ENCODE measurements around the gene MT2A. TPM values are rescaled to one million over a fixed set of nuclear protein-coding genes. Genes with fewer than 3 reads are reported as not detected.

The MT2A gene
- total RNA-seq, 1 donor from 2014 or later = 661 TPM

- TF ChIP-seq POLR2A (IDR thresholded peaks at IDR 0.05) = no peak
- TF ChIP-seq CTCF (IDR thresholded peaks at IDR 0.05) = no peak
- TF ChIP-seq POLR2AphosphoS5 (IDR thresholded peaks at IDR 0.05; ENCODE audit: insufficient read depth in 1 of 2, low read depth in 1 of 2) = no peak
- no peak overlapping the region for H3K4me3 ChIP-seq
- H3K27ac ChIP-seq = peak overlapping the region; percentile 83
- no peaks in the 10 kb centered on the region for H3K27me3 ChIP-seq
- no peaks in the 10 kb centered on the region for H3K9me3 ChIP-seq
- peaks cover 43% of the 10 kb centered on the region for H3K4me1 ChIP-seq
- intact Hi-C loops (cut with DNase I) = loop anchor here (2.0 kb wide), 1 partner anchor 77 kb away; the partner anchor contains the start of gene MT1X
- H3K36me3 ChIP-seq = no peaks in the 10 kb centered on the region
- peak in 1 of 2 donors; percentile 94 for DNase-seq (ENCODE audit: extremely low spot score in 2 of 2)
These were observed 2.3 kb upstream of the MT2A start for GRCh38 chr16:56606071-56606475.

- Histone ChIP-seq H3K27me3 (no peaks in the 10 kb centered on the region), H3K36me3 (no peaks in the 10 kb centered on the region), H3K27ac (peak overlapping the region; percentile 83), H3K4me3 (peak overlapping the region; percentile 25 to 67), H3K9me3 (no peaks in the 10 kb centered on the region), H3K4me1 (peaks cover 49% of the 10 kb centered on the region)
- TF ChIP-seq CTCF (IDR thresholded peaks at IDR 0.05) (no peak), POLR2AphosphoS5 (IDR thresholded peaks at IDR 0.05; ENCODE audit: insufficient read depth in 1 of 2, low read depth in 1 of 2) (peak in 1 of 2 donors; percentile 77)
- DNase-seq (ENCODE audit: extremely low spot score in 2 of 2) = peak in 1 of 2 donors; percentile 97
- intact Hi-C loops (cut with DNase I) = loop anchor here (2.0 kb wide), 1 partner anchor 76 kb away; the partner anchor contains the start of gene MT1X
These were observed 1.8 kb upstream of the MT2A start for GRCh38 chr16:56606476-56607108.

GRCh38 chr16:56607109-56607618, 1.2 kb upstream of the MT2A start:
- intact Hi-C loops (cut with DNase I) = loop anchor here (2.0 kb wide), 1 partner anchor 76 kb away; the partner anchor contains the start of gene MT1X
- Histone ChIP-seq H3K4me1 (peaks cover 51% of the 10 kb centered on the region), H3K4me3 (peak overlapping the region; percentile 63 to 67), H3K27ac (peak overlapping the region; percentile 83), H3K27me3 (no peaks in the 10 kb centered on the region), H3K36me3 (no peaks in the 10 kb centered on the region), H3K9me3 (no peaks in the 10 kb centered on the region)
- peak in 1 of 2 donors; percentile 99 for DNase-seq (ENCODE audit: extremely low spot score in 2 of 2)
- TF ChIP-seq CTCF (IDR thresholded peaks at IDR 0.05) (no peak), POLR2A (IDR thresholded peaks at IDR 0.05) (peak in 1 of 2 donors; percentile 4), POLR2AphosphoS5 (IDR thresholded peaks at IDR 0.05; ENCODE audit: insufficient read depth in 1 of 2, low read depth in 1 of 2) (peak; percentile 85 to 90)

GRCh38 chr16:56607675-56608042, 725 bp upstream of the MT2A start:
- Histone ChIP-seq H3K27ac (peak overlapping the region; percentile 83), H3K4me1 (peaks cover 51% of the 10 kb centered on the region), H3K9me3 (no peaks in the 10 kb centered on the region), H3K36me3 (no peaks in the 10 kb centered on the region), H3K27me3 (no peaks in the 10 kb centered on the region), H3K4me3 (peak overlapping the region; percentile 63 to 67)
- intact Hi-C loops (cut with DNase I) = loop anchor here (2.0 kb wide), 2 partner anchors 25 to 75 kb away; partner anchors contain the start of genes MT1M and MT1X
- no peak for TF ChIP-seq POLR2A (IDR thresholded peaks at IDR 0.05)
- TF ChIP-seq CTCF (IDR thresholded peaks at IDR 0.05) = no peak
- TF ChIP-seq POLR2AphosphoS5 (IDR thresholded peaks at IDR 0.05; ENCODE audit: insufficient read depth in 1 of 2, low read depth in 1 of 2) = no peak
- no peak for DNase-seq (ENCODE audit: extremely low spot score in 2 of 2)
